Endothelial cell of hepatic sinusoid (primary cell): ENCODE results near the gene TRIM41.
"Not testable (repeated sequence)": the region's sequence is repeated elsewhere in the genome, so short reads cannot be mapped to it uniquely, and the experiment has no call there.

Experiments
- in situ Hi-C: cut with HindIII; loops from 2 replicates; pipeline ENCODE4 v1.10.0; 2017; ENCODE audit warnings: low sequenced_read_pairs

Gene TRIM41

DNA sequence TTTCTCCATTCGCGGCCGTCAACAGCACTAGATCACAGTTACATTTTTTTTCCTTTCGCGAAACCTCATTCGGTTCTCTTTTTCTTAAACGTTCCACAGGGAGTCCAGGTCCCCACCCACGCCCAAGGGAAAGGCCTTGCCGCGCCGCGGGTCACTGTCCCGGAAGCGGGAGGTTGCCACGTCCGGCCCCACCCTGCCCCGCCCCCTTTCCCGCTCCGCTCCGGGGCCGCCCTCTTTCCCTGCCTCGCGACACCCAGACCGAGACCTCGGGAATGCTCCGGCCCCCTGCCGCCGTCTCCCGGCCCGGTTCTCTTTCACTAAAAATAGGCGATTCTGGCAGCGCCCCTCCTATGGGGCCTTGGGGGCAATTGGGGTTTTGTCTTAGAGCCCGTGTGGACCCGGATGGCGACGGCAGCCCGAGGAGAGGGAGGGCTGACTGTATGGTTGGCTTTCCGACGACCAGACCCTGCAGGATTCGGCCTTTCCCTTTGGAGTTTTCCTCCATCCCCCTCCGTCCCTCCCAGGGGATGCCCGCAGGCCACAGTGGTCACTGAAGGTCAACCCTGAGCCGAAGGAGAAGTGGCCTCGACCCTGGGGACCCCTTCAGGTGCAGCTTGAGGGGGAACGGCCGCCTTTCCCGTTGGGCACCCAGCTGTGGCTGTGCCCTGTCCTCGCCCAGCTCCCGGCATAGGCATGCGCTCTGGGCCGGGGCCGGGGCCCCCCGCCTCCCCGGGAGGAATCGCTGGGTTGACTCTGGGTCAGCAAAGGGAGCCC, 23.4 kb downstream of the TRIM41 start:
- in situ Hi-C loops, result no loop called here

DNA sequence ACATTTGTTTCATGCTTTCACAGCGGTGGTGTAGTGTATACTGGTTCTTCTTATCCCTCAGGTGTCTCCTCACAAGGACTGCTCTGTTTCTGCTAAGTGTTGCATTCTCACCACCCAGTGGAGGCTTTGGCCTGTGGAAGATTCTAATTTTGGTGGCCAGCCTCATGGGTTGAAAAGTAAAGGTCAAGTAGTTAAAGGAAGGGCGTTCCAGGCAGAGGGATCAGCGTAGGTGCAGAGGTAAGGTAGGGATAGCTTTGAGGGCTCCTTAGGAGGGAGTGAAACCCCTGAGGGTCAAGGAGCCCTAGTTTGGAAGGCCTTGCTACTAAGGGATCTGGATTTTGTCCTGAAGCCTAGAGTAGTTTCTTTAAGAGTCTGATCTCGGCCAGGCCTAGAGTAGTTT, 25.2 kb downstream of the TRIM41 start:
- in situ Hi-C loops, result no loop called here

DNA sequence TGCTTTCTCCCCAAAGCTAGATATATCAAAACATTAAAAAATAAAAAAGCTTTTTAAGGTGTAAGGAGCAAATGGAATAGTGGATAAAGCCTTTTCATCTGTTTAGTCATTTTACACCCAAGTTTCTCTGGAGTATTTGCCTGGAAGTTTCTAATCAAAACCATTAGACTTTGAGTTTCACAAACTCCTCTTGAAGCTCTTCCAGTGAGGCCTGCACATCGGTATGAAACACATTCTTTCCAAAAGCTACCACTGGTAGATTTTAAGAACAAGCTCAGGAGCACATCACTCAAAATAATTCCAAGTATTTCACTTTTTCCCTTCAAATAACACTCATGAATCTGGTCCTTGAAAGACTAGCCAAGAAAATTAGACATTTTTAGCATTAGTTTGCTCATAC, 32.2 kb downstream of the TRIM41 start:
- in situ Hi-C loops, result no loop called here

DNA sequence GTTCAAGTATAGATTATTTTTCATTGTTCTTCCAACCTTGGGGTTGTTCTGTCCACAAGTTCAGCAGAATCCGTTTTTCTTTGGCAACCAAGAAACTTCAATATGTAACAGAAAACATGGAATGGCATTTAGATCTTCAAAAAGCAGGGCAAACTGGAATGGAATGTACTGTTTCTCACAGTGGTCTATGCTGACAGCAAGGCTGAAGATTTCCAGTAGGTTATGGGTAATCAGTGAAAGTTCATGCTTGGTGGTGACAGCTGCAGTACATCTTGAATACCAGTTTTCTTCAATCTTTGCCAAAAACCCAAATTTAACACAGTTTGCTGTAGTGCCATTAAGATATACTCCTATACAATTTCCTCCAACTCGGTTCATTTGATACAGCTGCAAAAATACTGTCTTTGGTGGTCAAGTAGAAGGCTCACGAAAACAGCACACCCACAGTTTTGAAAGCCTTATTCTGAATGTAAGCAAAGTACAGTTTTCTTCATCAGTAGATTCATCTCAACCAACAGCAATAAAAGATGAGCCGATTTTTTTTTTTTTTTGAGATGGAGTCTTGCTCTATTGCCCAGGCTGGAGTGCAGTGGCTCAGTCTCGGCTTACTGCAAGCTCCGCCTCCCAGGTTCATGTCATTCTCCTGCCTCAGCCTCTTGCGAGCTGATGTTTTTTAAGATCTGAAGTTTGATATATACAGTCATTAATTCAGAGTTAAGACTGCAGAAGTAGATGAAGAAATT, 32.9 kb downstream of the TRIM41 start:
- in situ Hi-C loops, result no loop called here

DNA sequence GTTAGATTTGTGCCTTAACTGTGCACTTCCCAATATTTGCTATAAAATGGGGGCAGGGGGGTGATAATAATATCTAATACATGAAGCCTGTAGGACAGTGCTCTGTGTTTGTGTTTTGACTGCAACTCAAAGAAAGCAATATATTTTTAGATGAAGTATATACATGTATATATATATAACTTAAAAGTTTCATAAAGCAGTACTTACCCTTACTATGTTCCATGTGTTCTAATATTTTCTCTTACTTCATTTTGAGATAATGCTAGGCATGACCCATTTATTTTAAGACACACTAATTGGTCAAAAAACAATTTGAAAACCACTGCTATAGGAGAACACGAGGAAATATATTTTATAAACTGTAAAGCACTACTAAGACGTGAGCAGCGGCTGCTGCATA, 35.5 kb downstream of the TRIM41 start:
- in situ Hi-C loops, result no loop called here

DNA sequence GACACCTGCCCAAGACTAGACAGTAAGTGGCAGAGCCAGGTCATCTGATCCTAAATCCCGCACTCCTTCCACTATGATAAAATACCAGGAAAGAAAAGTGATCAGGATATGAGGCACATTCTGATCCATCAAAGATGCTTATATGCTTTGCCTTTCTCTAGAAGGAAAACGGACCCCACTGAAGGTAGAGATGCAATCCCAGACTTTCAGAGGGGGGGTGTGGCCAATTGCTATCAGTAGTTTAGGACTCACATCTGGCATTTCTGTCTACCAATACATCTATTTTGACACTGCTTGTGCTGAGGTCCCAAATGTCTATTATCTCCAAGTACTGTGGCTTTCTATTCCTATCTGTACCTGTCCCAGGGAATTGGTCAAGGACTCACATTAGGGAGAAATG, 36.2 kb downstream of the TRIM41 start:
- in situ Hi-C loops, result no loop called here

DNA sequence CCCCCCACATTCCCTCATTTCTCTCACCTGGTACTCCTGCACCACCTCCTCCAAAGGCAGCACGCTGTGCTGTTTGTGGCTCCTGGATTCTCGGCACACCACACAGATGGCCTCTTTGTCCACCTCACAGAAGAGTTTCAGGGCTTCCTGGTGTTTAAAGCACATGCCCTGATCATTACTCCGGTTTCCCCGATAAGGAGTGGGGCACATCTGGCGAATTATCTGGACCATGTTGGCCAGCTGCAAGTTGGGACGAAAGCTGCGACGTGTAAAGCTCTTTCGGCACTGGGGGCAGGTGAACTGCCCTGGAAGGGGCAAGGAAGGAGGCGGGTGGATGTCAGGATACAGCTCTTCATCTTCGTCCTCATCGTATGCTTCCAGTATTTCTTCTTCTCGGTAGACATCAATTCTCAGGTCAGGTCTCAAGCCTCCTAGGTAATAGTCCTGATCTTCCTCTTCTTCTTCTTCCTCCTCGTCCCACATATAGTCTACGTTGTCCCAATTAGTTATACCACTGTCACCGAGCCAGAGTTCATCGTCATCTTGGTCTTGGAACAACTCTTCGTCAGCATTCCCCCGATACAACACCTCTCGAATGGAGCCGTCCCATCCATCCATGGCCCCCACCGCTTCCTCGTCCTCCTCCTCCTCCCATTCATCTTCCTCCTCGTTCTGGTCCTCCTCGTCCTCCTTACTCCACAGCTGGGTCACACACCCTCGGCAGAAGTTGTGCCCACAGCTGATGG, 37.1 kb downstream of the TRIM41 start:
- in situ Hi-C loops, result no loop called here

DNA sequence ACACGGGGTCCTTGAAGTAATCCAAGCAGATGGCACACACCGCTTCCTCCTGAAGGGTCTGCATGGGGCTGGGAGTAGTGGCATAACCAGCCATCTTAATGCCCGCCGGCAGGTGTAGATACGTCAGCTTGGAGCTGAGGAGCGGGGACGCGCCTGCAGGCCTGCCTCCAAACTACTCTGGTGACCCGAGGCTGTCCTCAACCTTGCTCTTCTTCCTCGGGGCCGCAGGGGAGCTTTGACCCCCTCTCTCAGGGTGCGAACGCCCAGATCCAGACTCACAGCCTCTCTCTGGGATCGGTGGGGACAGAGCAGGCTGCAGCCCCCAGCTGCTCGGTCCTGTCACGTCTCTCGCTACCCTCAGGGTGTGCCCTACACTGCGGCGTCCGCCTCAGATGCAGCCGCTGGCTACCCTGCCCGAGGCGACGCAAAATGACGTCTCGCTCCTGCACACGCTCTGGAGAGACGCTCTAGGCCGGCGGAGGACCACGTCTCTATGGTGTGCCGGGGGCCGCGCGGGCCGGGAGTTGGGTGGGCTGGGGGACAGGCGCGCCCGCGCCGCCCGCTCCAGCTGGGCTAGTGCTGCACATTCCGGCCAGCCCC, 37.7 kb downstream of the TRIM41 start, which contains the start of gene TRIM52:
TRIM52 (minus strand) TSS at position 424 of the 600 bp plus-strand sequence; CDS start at position 94, 330 bp downstream.
- in situ Hi-C loops, result no loop called here

DNA sequence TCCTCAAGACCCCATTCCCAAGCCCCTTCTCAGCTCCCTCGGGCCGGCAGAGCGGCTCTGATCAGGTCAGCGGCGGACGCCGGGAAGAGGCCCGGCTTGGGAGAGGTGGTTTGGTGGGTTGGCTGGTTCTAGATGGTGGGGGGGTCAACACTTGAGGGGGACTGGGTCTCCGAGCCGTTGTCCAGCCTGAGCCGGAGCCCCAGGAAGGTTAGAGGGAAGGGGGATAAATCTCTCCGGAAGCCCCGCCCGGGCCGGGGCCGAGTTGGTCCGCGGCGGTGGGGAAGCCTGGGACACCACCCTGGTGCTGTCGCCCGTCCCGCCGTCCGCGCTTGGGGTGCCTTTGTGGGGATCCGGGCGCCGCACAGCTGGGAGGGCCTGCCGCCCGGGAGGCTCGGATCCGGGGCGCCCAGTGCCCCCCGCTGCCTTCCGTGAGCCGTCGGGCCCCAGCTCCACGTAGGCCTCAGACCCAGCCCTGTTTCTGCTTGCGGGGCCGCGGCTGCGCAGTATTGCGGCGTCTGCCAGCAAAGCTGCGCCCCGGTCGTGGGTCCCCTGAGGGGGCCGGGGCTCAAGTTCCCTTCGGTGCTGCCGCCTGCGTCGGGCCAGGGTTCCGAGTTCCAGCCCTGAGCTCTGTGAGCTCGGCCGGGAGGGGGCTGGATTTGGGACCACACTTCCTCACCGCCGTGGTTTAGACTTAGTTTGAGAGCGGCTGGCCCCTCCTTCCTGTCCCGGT, 38.4 kb downstream of the TRIM41 start:
- in situ Hi-C loops, result no loop called here

DNA sequence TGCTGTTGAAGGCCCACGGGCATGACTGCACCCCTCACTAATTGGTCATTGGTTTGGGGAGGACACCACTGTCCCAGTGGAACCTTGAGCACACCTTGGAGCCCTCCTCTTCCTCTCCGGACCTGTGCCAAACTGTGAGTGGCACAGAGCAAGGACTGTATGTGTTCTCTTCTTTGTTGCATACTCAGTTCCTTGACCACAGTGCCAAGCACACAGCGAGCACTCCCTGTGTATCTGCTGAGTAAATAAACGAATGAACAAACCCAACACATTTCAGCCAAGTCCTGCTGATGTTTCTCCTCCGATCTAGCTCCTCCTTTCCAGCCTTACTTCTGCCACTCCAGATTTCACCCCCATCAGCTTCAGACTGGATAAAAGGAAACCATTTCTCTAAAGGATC, 40.6 kb downstream of the TRIM41 start:
- in situ Hi-C loops, result no loop called here

DNA sequence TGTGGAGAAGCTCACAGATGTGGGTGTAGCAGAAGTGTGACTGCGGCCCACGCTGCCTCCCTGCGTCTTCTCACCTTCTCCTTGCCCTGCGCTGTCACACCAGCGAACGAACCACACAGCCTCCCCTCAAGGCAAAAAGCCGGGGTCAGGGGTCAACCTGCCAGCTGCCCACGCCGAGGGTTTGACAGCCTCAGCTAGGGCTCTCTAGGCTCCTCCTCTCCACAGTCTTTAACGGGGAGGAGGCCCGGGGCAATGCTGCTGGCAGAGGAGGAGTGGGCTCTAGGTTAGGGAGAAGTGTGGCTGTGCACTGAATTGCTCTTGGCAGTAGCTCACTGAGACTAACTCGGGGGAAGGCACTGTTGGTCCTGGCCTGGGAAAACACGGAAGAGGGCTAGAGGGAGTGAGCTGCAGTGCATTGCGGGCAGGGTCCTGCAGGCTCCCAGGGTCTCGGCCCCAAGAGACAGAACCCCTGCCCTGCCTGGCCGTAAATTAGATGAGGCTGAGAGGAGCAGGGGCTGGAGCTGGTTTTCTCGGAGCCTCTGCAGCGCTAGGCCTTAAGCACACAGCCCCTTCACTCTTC, 42.1 kb downstream of the TRIM41 start:
- in situ Hi-C loops, result no loop called here

DNA sequence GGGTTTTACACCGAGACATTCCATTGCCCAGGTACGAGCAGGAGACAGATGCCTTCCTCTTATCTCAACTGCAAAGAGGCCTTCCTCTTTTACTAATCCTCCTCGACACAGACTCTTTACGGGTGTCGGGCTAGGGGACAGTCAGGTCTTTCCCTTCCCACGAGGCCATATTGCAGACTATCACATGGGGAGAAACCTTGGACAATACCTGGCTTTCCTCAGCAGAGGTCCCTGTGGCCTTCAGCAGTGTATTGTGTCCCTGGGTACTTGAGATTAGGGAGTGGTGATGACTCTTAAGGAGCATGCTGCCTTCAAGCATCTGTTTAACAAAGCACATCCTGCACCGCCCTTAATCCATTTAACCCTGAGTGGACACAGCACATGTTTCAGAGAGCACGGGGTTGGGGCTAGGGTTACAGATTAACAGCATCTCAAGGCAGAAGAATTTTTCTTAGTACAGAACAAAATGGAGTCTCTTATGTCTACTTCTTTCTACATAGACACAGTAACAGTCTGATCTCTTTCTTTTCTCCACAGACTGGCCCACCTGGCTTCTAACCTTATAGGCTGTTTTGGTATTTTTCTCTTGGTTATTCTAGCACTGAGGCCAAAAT, 44.3 kb downstream of the TRIM41 start:
- in situ Hi-C loops, result not testable (repeated sequence)

DNA sequence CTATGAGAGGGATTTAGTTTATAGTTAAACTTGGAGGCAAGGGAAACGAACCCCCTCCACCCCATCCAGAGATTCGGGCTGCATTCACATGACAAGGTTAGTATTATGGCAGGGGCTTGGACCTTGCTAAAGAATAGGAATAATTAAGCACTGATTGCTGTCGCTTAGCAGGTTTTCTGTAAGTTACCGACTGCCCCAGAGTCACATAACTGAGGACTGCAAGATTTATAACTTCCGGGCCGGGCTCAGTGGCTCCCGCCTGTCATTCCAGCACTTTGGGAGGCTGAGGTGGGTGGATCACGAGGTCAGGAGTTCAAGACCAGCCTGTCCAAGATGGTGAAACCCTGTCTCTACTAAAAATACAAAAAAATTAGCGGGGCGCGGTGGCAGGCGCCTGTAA, 44.8 kb downstream of the TRIM41 start:
- in situ Hi-C loops, result not testable (repeated sequence)

DNA sequence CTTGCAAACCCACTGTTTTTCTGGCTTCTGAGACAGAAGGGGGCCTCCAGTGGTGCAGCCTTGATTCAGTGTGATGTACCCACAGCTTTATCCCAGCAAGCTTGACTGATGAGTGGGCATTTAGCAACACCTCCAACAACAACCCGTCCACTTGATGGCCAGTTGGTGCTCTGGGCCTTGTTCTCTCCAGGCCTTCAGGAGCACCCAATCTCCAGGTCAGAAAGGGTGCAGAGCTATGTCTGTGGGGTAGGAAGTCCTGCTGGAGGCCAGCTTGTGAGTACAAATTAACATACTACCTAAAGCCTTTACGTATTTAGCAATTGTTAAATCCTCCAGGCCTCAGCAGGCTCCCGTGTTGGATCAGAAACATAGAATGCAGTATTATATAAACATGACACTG, 48.0 kb downstream of the TRIM41 start:
- in situ Hi-C loops, result no loop called here

DNA sequence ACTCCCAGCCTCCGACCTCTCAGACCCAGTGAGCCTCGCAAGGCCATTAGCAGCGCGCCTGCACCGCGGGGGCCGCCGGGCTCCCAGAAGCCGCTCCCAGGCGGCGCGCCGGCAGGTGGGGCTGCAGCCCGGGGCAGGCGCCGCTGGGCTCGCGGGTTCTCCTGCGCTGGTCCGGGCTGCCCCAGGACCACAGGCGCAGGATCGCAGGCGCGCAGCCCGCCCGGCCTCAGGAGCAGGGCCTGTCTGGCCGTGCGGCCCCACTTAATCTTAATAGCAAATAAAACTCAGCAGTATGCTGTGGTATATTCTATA, 50.3 kb downstream of the TRIM41 start:
- in situ Hi-C loops, result not testable (repeated sequence)

DNA sequence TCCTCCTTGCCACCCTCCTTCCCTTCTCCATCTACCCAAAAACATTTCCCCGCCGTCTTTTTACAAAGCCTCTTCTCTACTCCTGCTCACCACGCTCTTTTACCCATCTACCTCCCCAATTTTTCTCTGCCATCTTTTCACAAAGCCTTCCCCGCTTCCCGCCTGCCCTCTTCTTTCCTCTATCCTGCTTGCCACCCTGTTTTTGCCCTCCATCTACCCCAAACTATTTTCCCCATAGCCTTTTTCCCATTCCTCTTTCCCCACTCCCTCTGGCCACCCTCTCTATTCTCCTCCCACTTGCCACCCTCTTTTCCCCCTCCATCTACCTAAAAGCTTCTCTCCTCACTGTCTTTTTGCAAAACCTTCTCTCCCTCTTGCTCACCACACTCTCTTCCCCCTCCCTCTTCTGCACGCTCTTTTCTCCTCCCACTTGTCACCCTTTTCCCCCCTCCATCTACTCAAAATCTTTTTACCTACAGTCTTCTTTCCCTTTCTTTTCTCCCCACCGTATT, 57.2 kb downstream of the TRIM41 start:
- in situ Hi-C loops, result no loop called here

DNA sequence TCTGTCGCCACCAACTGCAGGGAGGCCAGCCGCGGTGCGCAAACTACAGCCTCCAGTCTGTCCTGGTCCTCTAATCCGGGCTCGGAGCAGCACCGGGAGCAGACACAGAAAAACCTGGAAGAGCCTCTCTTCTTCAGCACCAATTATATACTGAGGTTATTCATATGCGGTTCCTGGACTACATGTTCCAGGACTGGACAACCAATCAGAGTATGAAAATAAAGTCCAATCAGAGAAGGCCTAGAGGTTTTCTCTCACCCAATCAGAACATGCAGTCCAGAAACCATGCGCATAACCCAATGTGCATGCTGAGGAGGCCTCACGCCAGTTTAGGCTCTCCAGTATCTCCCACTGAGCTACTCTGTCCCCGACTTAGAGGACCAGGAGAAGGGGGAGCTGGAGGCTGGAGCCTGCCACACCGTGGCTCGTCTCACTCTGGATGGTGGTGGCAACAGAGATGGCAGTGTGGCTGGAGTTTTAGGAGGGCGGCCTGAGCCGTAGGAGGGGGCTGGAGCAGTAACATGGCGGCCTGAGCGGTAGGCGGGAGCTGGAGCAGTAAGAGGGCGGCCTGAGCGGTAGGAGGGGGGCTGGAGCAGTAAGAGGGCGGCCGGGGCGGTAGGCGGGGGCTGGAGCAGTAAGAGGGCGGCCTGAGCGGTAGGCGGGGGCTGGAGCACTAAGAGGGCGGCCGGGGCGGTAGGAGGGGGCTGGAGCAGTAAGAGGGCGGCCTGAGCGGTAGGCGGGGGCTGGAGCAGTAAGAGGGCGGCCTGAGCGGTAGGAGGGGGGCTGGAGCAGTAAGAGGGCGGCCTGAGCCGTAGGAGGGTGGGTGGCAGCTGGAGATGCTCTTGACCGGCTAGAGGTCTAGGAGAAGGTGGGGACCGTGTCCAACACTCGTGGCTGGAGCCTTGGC, 58.2 kb downstream of the TRIM41 start:
- in situ Hi-C loops, result no loop called here

DNA sequence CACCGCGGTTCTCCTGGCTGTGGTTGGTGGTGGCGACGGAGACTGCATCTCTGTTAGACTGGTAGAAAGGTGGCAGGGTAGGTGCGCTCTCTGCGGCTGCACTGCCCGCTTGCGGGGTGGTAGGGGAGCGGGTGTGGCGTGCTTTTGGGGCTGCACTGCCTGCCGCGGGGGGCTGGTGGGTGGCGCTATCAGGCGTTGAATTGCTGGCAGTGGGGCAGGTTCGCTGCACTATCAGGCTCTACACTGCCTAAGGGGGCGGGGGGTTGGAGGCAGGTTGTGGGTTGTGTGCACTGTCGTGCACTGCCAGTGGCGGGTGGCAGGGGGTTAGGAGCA, 58.9 kb downstream of the TRIM41 start:
- in situ Hi-C loops, result no loop called here

DNA sequence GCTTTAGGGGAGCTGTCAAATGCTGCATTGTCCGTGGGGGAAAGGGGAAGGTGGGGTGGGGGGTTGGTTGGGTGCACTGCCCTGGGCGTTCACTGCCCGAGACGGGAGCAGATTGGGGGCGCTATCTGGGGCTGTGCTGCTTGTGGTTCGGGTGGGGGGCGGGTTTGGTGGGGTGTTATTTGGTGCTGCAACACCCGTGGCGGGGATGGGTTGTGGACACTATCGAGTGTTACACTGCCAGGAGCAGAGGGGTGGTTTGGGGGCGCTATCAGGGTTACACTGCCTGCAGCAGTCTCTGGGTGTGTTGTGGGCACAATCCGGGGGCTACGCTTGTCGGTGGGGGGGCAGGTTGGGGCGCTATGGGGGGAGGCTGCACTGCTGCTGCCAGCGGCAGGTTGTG, 59.3 kb downstream of the TRIM41 start:
- in situ Hi-C loops, result not testable (repeated sequence)
